Stomach smooth muscle (tissue), 2 donors: Measurements from ENCODE around the gene ACYP2.
"Not testable (repeated sequence)": the region's sequence is repeated elsewhere in the genome, so short reads cannot be mapped to it uniquely, and the experiment has no call there.

Source experiments
- H3K27ac ChIP-seq: one replicate; pipeline ENCODE4 v1.7.0; 2013; ENCODE audit warnings: mild to moderate bottlenecking, low read length, inconsistent platforms
- H3K27me3 ChIP-seq, 2 donors: one replicate each; pipeline ENCODE4 v1.7.0; 2013; ENCODE audit warnings: low read length in 2 of 2; ENCODE audit not compliant: insufficient read depth in 2 of 2, control insufficient read depth in 1 of 2
- H3K36me3 ChIP-seq, 2 donors: one replicate each; pipeline ENCODE4 v1.7.0; 2013; ENCODE audit warnings: low read length in 2 of 2; ENCODE audit not compliant: control insufficient read depth in 2 of 2, insufficient read depth in 2 of 2
- H3K4me1 ChIP-seq: one replicate; pipeline ENCODE4 v1.7.0; 2013; ENCODE audit warnings: low read length; ENCODE audit not compliant: control insufficient read depth, insufficient read depth
- H3K4me3 ChIP-seq, 2 donors: one replicate each; pipeline ENCODE4 v1.7.0; 2013; ENCODE audit warnings: low read length in 2 of 2
- H3K9ac ChIP-seq, 2 donors: one replicate each; pipeline ENCODE4 v1.7.0; 2013; ENCODE audit warnings: low read length in 2 of 2, mild to moderate bottlenecking in 1 of 2
- H3K9me3 ChIP-seq, 2 donors: one replicate each; pipeline ENCODE4 v1.7.0; 2013; ENCODE audit warnings: low read length in 2 of 2; ENCODE audit not compliant: control insufficient read depth in 2 of 2
- donor health status: healthy.
- donor health status: Pancreatic carcinoma.

The ACYP2 gene

GRCh38 chr2:54115284-54116137 is at the start of gene ACYP2:
Gene ACYP2 (plus strand): TSS chr2:54115615.
- H3K4me1 ChIP-seq, result no peaks in the 10 kb centered on the region
- peak within 1 kb of the TSS; percentile 100 for H3K27ac ChIP-seq
- peak within 1 kb of the TSS; percentile 99 to 100 for H3K9ac ChIP-seq
- H3K9me3 ChIP-seq, result no peaks in the 10 kb centered on the region
- no peaks in the 10 kb centered on the region for H3K36me3 ChIP-seq
- H3K27me3 ChIP-seq, result no peaks in the 10 kb centered on the region
- peak within 1 kb of the TSS; percentile 87 to 97 for H3K4me3 ChIP-seq

GRCh38 chr2:54065891-54066290 is 49.5 kb upstream of the ACYP2 start:
- H3K4me3 ChIP-seq, result no peak overlapping the region
- H3K27me3 ChIP-seq, result no peaks in the 10 kb centered on the region
- no peaks in the 10 kb centered on the region for H3K9me3 ChIP-seq
- no peak overlapping the region for H3K27ac ChIP-seq
- no peak overlapping the region for H3K9ac ChIP-seq
- no peaks in the 10 kb centered on the region for H3K36me3 ChIP-seq
- no peaks in the 10 kb centered on the region for H3K4me1 ChIP-seq

- Histone ChIP-seq H3K4me3 (no peak overlapping the region), H3K27me3 (no peaks in the 10 kb centered on the region), H3K36me3 (no peaks in the 10 kb centered on the region), H3K9me3 (no peaks in the 10 kb centered on the region), H3K27ac (no peak overlapping the region), H3K9ac (no peak overlapping the region), H3K4me1 (no peaks in the 10 kb centered on the region)
These were observed 47.5 kb upstream of the ACYP2 start for GRCh38 chr2:54067851-54068375.

- not testable (repeated sequence) for H3K27me3 ChIP-seq, H3K4me1 ChIP-seq, H3K9ac ChIP-seq, H3K9me3 ChIP-seq, H3K36me3 ChIP-seq, H3K4me3 ChIP-seq, H3K27ac ChIP-seq
These were observed 42.9 kb upstream of the ACYP2 start for GRCh38 chr2:54072483-54072882.

- Histone ChIP-seq H3K27ac (no peak overlapping the region), H3K36me3 (no peaks in the 10 kb centered on the region), H3K9me3 (no peaks in the 10 kb centered on the region), H3K4me3 (no peak overlapping the region), H3K9ac (no peak overlapping the region), H3K27me3 (no peaks in the 10 kb centered on the region), H3K4me1 (no peaks in the 10 kb centered on the region)
These were observed 41.6 kb upstream of the ACYP2 start for GRCh38 chr2:54073796-54074195.

GRCh38 chr2:54074606-54075341 is 40.6 kb upstream of the ACYP2 start:
- H3K27me3 ChIP-seq, result no peaks in the 10 kb centered on the region
- H3K36me3 ChIP-seq, result no peaks in the 10 kb centered on the region
- no peak overlapping the region for H3K9ac ChIP-seq
- H3K4me3 ChIP-seq, result no peak overlapping the region
- no peak overlapping the region for H3K27ac ChIP-seq
- no peaks in the 10 kb centered on the region for H3K4me1 ChIP-seq
- H3K9me3 ChIP-seq, result no peaks in the 10 kb centered on the region

GRCh38 chr2:54076586-54076985 is 38.8 kb upstream of the ACYP2 start:
- Histone ChIP-seq H3K4me1 (no peaks in the 10 kb centered on the region), H3K36me3 (no peaks in the 10 kb centered on the region), H3K27ac (no peak overlapping the region), H3K9me3 (no peaks in the 10 kb centered on the region), H3K9ac (no peak overlapping the region), H3K4me3 (no peak overlapping the region), H3K27me3 (no peaks in the 10 kb centered on the region)

GRCh38 chr2:54077088-54077900 is 38.1 kb upstream of the ACYP2 start:
- H3K4me1 ChIP-seq, result no peaks in the 10 kb centered on the region
- H3K36me3 ChIP-seq, result no peaks in the 10 kb centered on the region
- H3K27me3 ChIP-seq, result no peaks in the 10 kb centered on the region
- H3K9ac ChIP-seq, result no peak overlapping the region
- H3K4me3 ChIP-seq, result no peak overlapping the region
- no peaks in the 10 kb centered on the region for H3K9me3 ChIP-seq
- H3K27ac ChIP-seq, result no peak overlapping the region

- Histone ChIP-seq H3K36me3 (no peaks in the 10 kb centered on the region), H3K27ac (no peak overlapping the region), H3K4me3 (no peak overlapping the region), H3K27me3 (no peaks in the 10 kb centered on the region), H3K9me3 (no peaks in the 10 kb centered on the region), H3K9ac (no peak overlapping the region), H3K4me1 (no peaks in the 10 kb centered on the region)
These were observed 36.1 kb upstream of the ACYP2 start for GRCh38 chr2:54079331-54079730.

- no peaks in the 10 kb centered on the region for H3K4me1 ChIP-seq
- H3K9ac ChIP-seq, result no peak overlapping the region
- H3K9me3 ChIP-seq, result no peaks in the 10 kb centered on the region
- no peak overlapping the region for H3K4me3 ChIP-seq
- H3K27me3 ChIP-seq, result no peaks in the 10 kb centered on the region
- H3K36me3 ChIP-seq, result no peaks in the 10 kb centered on the region
- no peak overlapping the region for H3K27ac ChIP-seq
These were observed 33.8 kb upstream of the ACYP2 start for GRCh38 chr2:54081574-54081973.
